H1 (cell line): ENCODE data around the gene HDAC8. TPM values are rescaled to one million over a fixed set of nuclear protein-coding genes. Genes with fewer than 3 reads are reported as not detected.

Experiments used
- CTCF ChIA-PET: fragments of 300-600 bp; sonication (Branson Sonifier 250); formaldehyde crosslinking; loops from one replicate; lab custom pipeline; 2021; ENCODE audit not compliant: partially characterized antibody; lab: Charles Lee
- POLR2A ChIA-PET: fragments of 300-600 bp; sonication (Branson Sonifier 250); formaldehyde crosslinking; loops from one replicate; lab custom pipeline; 2021; ENCODE audit warnings: inconsistent platforms; ENCODE audit not compliant: partially characterized antibody; lab: Charles Lee
- DNase-seq, 2 experiments: peaks; one replicate each; pipeline versions ENCODE4 v3.0.0 to v3.0.0-alpha.2; 2010 to 2022; ENCODE audit warnings: low spot score in 2 of 2, low read depth in 1 of 2, mixed read lengths in 1 of 2
- FAIRE-seq: peaks from 2 replicates; lab custom pipeline; 2011; peaks lifted over from hg19 to GRCh38; lab: Jason Lieb, UNC
- H2AFZ ChIP-seq: 2 replicates; pipeline ENCODE4 v1.8.1; 2012; ENCODE audit warnings: low read length, inconsistent platforms
- H2AK5ac ChIP-seq: 2 replicates; pipeline ENCODE4 v1.6.1; 2013; ENCODE audit warnings: low read depth, low read length
- H2BK120ac ChIP-seq: replicated peaks from 2 replicates; pipeline ENCODE3; 2013; ENCODE audit warnings: low read depth, low read length, inconsistent platforms
- H2BK12ac ChIP-seq: 2 replicates; pipeline ENCODE4 v1.6.1; 2013; ENCODE audit warnings: low read depth, low read length
- H2BK15ac ChIP-seq: 2 replicates; pipeline ENCODE4 v1.6.1; 2013; ENCODE audit warnings: low read length
- H2BK20ac ChIP-seq: 2 replicates; pipeline ENCODE4 v1.6.1; 2013; ENCODE audit warnings: low read length
- H2BK5ac ChIP-seq: 2 replicates; pipeline ENCODE4 v1.6.1; 2013; ENCODE audit warnings: low read depth, low read length
- H3K14ac ChIP-seq: 2 replicates; pipeline ENCODE4 v1.6.1; 2013; ENCODE audit warnings: inconsistent platforms; ENCODE audit not compliant: insufficient read length
- H3K18ac ChIP-seq: 2 replicates; pipeline ENCODE4 v1.6.1; 2013; ENCODE audit warnings: low read length; ENCODE audit errors: extremely low read depth
- H3K23ac ChIP-seq: 2 replicates; pipeline ENCODE4 v1.6.1; 2013; ENCODE audit warnings: inconsistent platforms; ENCODE audit not compliant: insufficient read length
- H3K23me2 ChIP-seq: 2 replicates; pipeline ENCODE4 v1.6.1; 2013; ENCODE audit warnings: low read depth, low read length
- H3K27ac ChIP-seq: 2 replicates; pipeline ENCODE4 v1.6.1; 2011; ENCODE audit warnings: low read depth, low read length, inconsistent platforms
- H3K27me3 ChIP-seq, 4 experiments: replicated peaks in 1 of 4; 1 replicate in 1 of 4; 2 replicates in 3 of 4; pipeline versions ENCODE4 v1.6.1 to v1.8.1; 2011 to 2013; ENCODE audit warnings: low read length in 3 of 4, mild to moderate bottlenecking in 3 of 4, inconsistent platforms in 2 of 4, mixed read lengths in 2 of 4, moderate library complexity in 1 of 4; ENCODE audit not compliant: control insufficient read depth in 3 of 4, insufficient read depth in 3 of 4; ENCODE audit errors: extremely low read depth in 1 of 4
- H3K36me3 ChIP-seq, 4 experiments: 2 replicates each; pipeline versions ENCODE4 v1.6.1 to v1.8.1; 2011 to 2013; ENCODE audit warnings: mild to moderate bottlenecking in 4 of 4, low read length in 3 of 4, moderate library complexity in 2 of 4, control low read depth in 1 of 4, inconsistent platforms in 1 of 4; ENCODE audit not compliant: insufficient read depth in 4 of 4, control insufficient read depth in 2 of 4
- H3K4ac ChIP-seq: replicated peaks from 2 replicates; pipeline ENCODE3; 2013; ENCODE audit warnings: low read length, low read depth, mixed read lengths, inconsistent platforms; ENCODE audit not compliant: insufficient read length
- H3K4me1 ChIP-seq, 4 experiments: replicated peaks in 1 of 4; 1 replicate in 1 of 4; 2 replicates in 3 of 4; pipeline versions ENCODE4 v1.6.1 to v1.8.1; 2011 to 2013; ENCODE audit warnings: low read length in 3 of 4, inconsistent platforms in 2 of 4, mixed read lengths in 1 of 4; ENCODE audit not compliant: insufficient read depth in 4 of 4, control insufficient read depth in 3 of 4
- H3K4me2 ChIP-seq, 2 experiments: 2 replicates each; pipeline versions ENCODE4 v1.6.1 to v1.8.1; 2011 to 2013; ENCODE audit warnings: low read depth in 2 of 2, low read length in 2 of 2, control low read depth in 1 of 2, inconsistent platforms in 1 of 2, mild to moderate bottlenecking in 1 of 2; ENCODE audit not compliant: insufficient read depth in 1 of 2
- H3K4me3 ChIP-seq, 4 experiments: fragments of 200-600, 300-600 bp in 1 of 4; sonication (generic), shearing (Covaris generic), sonication (Bioruptor Twin) in 1 of 4; 2 replicates each; pipeline versions ENCODE4 v1.5.1 to v1.8.1; 2011 to 2016; ENCODE audit warnings: low read length in 4 of 4, low read depth in 3 of 4, control low read depth in 2 of 4, inconsistent platforms in 2 of 4, mild to moderate bottlenecking in 2 of 4, mixed read lengths in 1 of 4, moderate library complexity in 1 of 4; ENCODE audit not compliant: insufficient read depth in 2 of 4; ENCODE audit errors: extremely low read depth in 1 of 4
- H3K56ac ChIP-seq: replicated peaks from 2 replicates; pipeline ENCODE3; 2013; ENCODE audit warnings: low read depth, mild to moderate bottlenecking, mixed read lengths, low read length, inconsistent platforms; ENCODE audit not compliant: insufficient read length
- H3K79me1 ChIP-seq: 2 replicates; pipeline ENCODE4 v1.6.1; 2013; ENCODE audit warnings: low read depth, low read length, control low read depth
- H3K79me2 ChIP-seq, 2 experiments: 2 replicates each; pipeline versions ENCODE4 v1.6.1 to v1.8.1; 2012 to 2013; ENCODE audit warnings: low read length in 2 of 2, mild to moderate bottlenecking in 2 of 2, inconsistent platforms in 1 of 2; ENCODE audit not compliant: insufficient read depth in 2 of 2, control insufficient read depth in 1 of 2
- H3K9ac ChIP-seq, 4 experiments: replicated peaks in 1 of 4; 1 replicate in 1 of 4; 2 replicates in 3 of 4; pipeline versions ENCODE4 v1.6.1 to v1.8.1; 2011 to 2013; ENCODE audit warnings: low read depth in 3 of 4, low read length in 3 of 4, control low read depth in 2 of 4, mild to moderate bottlenecking in 2 of 4, moderate library complexity in 2 of 4, inconsistent platforms in 1 of 4; ENCODE audit errors: extremely low read depth in 1 of 4
- H3K9me3 ChIP-seq, 2 experiments: 2 replicates each; pipeline versions ENCODE4 v1.6.1 to v1.8.1; 2012 to 2013; ENCODE audit warnings: mild to moderate bottlenecking in 2 of 2, moderate library complexity in 2 of 2, control low read depth in 1 of 2, inconsistent platforms in 1 of 2, low read depth in 1 of 2, low read length in 1 of 2, mixed read lengths in 1 of 2; ENCODE audit not compliant: insufficient read depth in 2 of 2
- H4K20me1 ChIP-seq, 2 experiments: replicated peaks in 1 of 2; 2 replicates each; pipeline versions ENCODE3 to v1.8.1; 2011 to 2013; ENCODE audit warnings: inconsistent platforms in 2 of 2, low read length in 2 of 2, mild to moderate bottlenecking in 1 of 2; ENCODE audit not compliant: insufficient read depth in 2 of 2, control insufficient read depth in 1 of 2
- H4K5ac ChIP-seq: 2 replicates; pipeline ENCODE4 v1.6.1; 2013; ENCODE audit warnings: low read length, low read depth, mixed read lengths, inconsistent platforms; ENCODE audit not compliant: insufficient read length
- H4K8ac ChIP-seq: 2 replicates; pipeline ENCODE4 v1.8.0; 2013; ENCODE audit warnings: mild to moderate bottlenecking, moderate library complexity, low read length, inconsistent platforms; ENCODE audit not compliant: insufficient read depth; ENCODE audit errors: extremely low read depth
- H4K91ac ChIP-seq: replicated peaks from 2 replicates; pipeline ENCODE3; 2013; ENCODE audit warnings: low read length, mixed read lengths, inconsistent platforms; ENCODE audit not compliant: insufficient read length
- NANOG ChIP-seq: IDR thresholded peaks from 2 replicates; pipeline ENCODE4 v1.6.1; 2011; ENCODE audit warnings: low read length, low read depth, mild to moderate bottlenecking, inconsistent platforms; ENCODE audit not compliant: insufficient read depth, poor library complexity, severe bottlenecking
- polyA plus RNA-seq, 7 experiments: library from polyadenylated mRNA; depleted of rRNA in 3 of 7; stranded (reverse) in 5 of 7; unstranded in 2 of 7; fragments of >200 nt in 5 of 7; fragments of 200-250 nt in 2 of 7; gene quantifications; 1 replicate in 5 of 7; 2 replicates in 1 of 7; 4 replicates in 1 of 7; pipeline versions ENCODE4 v1.2.1 to v1.2.3, GENCODE V29; 2011 to 2013; ENCODE audit warnings: missing spikeins in 2 of 7, mixed read lengths in 2 of 7
- total RNA-seq: library from RNA; stranded (reverse); fragmentation: NEBNext Ultra II Directional; extraction: Animal tissue kit (Norgen Biotek cat#: 25700); gene quantifications from 2 replicates; pipeline ENCODE4 v1.2.1, GENCODE V29; 2021

Gene HDAC8
- total and polyA plus RNA-seq, 2 of the 8 experiments (the other 6 are each of a cell fraction or from before 2014, with no cell fraction given), result 9.7 to 20.3 TPM

GRCh38 chrX:72399816-72400215, 172.8 kb downstream of the HDAC8 start:
- no peak overlapping the region for H3K56ac ChIP-seq
- no peak overlapping the region for H3K27ac ChIP-seq
- no peak overlapping the region for H2AFZ ChIP-seq
- peaks cover 0 to 2% (median 0%) of the 10 kb centered on the region in 4 experiments; a peak in 2 of 7 replicates for H3K4me1 ChIP-seq
- no peak overlapping the region for H4K8ac ChIP-seq
- H2BK12ac ChIP-seq, result no peak overlapping the region
- H2BK20ac ChIP-seq, result no peak overlapping the region
- no peaks in the 10 kb centered on the region for H3K9me3 ChIP-seq
- H3K23ac ChIP-seq, result no peak overlapping the region
- no peaks in the 10 kb centered on the region for H4K20me1 ChIP-seq
- no peak overlapping the region for H2BK5ac ChIP-seq
- H2AK5ac ChIP-seq, result no peak overlapping the region
- no peak overlapping the region for H4K5ac ChIP-seq
- H3K9ac ChIP-seq, result no peak overlapping the region
- DNase-seq (no peak), FAIRE-seq (no peak)
- H3K27me3 ChIP-seq, result no peaks in the 10 kb centered on the region
- no peak overlapping the region for H3K4me3 ChIP-seq
- no peak overlapping the region for H2BK120ac ChIP-seq
- TF ChIP-seq NANOG, result no peak
- CTCF ChIA-PET, result no interaction called here
- H3K18ac ChIP-seq, result no peak overlapping the region
- H3K36me3 ChIP-seq, result no peaks in the 10 kb centered on the region
- no peak overlapping the region for H4K91ac ChIP-seq
- H3K79me1 ChIP-seq, result no peaks in the 10 kb centered on the region
- H3K4me2 ChIP-seq, result no peak overlapping the region
- POLR2A ChIA-PET, result no interaction called here
- no peaks in the 10 kb centered on the region for H3K23me2 ChIP-seq
- no peak overlapping the region for H3K14ac ChIP-seq
- no peak overlapping the region for H2BK15ac ChIP-seq
- no peaks in the 10 kb centered on the region for H3K79me2 ChIP-seq
- H3K4ac ChIP-seq, result no peak overlapping the region
